ENCODE measurements around the gene ANKRD42. TPM values are rescaled to one million over a fixed set of nuclear protein-coding genes. Genes with fewer than 3 reads are reported as not detected.

Gene ANKRD42
- total RNA-seq, 1 donor from 2014 or later, result 7.8 TPM

- Mint-ChIP-seq H3K36me3 (peaks cover 10% of the 10 kb centered on the region), H3K4me1 (peaks cover 26% of the 10 kb centered on the region), H3K9me3 (no peaks in the 10 kb centered on the region), H3K27ac (peak overlapping the region; percentile 99), H3K27me3 (ENCODE audit: low read depth) (no peaks in the 10 kb centered on the region), H3K4me3 (peak overlapping the region; percentile 98)
- DNase-seq (ENCODE audit: low spot score in 2 of 2, unreplicated experiment in 2 of 2), result peak; percentile 25 to 61
- TF ChIP-seq, protein P1, sequence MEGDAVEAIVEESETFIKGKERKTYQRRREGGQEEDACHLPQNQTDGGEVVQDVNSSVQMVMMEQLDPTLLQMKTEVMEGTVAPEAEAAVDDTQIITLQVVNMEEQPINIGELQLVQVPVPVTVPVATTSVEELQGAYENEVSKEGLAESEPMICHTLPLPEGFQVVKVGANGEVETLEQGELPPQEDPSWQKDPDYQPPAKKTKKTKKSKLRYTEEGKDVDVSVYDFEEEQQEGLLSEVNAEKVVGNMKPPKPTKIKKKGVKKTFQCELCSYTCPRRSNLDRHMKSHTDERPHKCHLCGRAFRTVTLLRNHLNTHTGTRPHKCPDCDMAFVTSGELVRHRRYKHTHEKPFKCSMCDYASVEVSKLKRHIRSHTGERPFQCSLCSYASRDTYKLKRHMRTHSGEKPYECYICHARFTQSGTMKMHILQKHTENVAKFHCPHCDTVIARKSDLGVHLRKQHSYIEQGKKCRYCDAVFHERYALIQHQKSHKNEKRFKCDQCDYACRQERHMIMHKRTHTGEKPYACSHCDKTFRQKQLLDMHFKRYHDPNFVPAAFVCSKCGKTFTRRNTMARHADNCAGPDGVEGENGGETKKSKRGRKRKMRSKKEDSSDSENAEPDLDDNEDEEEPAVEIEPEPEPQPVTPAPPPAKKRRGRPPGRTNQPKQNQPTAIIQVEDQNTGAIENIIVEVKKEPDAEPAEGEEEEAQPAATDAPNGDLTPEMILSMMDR (IDR thresholded peaks at IDR 0.05; ENCODE audit: unreplicated experiment), result no peak
Measured at GRCh38 chr11:83194281-83195142, 1.0 kb downstream of the ANKRD42 start.

GRCh38 chr11:83195143-83195466 is 1.6 kb downstream of the ANKRD42 start:
- H3K36me3 Mint-ChIP-seq, result peaks cover 8% of the 10 kb centered on the region
- H3K9me3 Mint-ChIP-seq, result no peaks in the 10 kb centered on the region
- H3K4me3 Mint-ChIP-seq, result peak overlapping the region; percentile 98
- TF ChIP-seq, protein P1 (IDR thresholded peaks at IDR 0.05; ENCODE audit: unreplicated experiment), result no peak
- peak overlapping the region; percentile 99 for H3K27ac Mint-ChIP-seq
- peaks cover 26% of the 10 kb centered on the region for H3K4me1 Mint-ChIP-seq
- no peak for DNase-seq (ENCODE audit: low spot score in 2 of 2, unreplicated experiment in 2 of 2)
- no peaks in the 10 kb centered on the region for H3K27me3 Mint-ChIP-seq (ENCODE audit: low read depth)

- Mint-ChIP-seq H3K27ac (no peak overlapping the region), H3K27me3 (ENCODE audit: low read depth) (no peaks in the 10 kb centered on the region), H3K4me3 (peak overlapping the region; percentile 11), H3K9me3 (no peaks in the 10 kb centered on the region), H3K4me1 (peaks cover 26% of the 10 kb centered on the region), H3K36me3 (peaks cover 6% of the 10 kb centered on the region)
- no peak for DNase-seq (ENCODE audit: low spot score in 2 of 2, unreplicated experiment in 2 of 2)
- TF ChIP-seq, protein P1 (IDR thresholded peaks at IDR 0.05; ENCODE audit: unreplicated experiment), result no peak
Measured at GRCh38 chr11:83195649-83196048, 2.1 kb downstream of the ANKRD42 start.

- TF ChIP-seq, protein P1 (IDR thresholded peaks at IDR 0.05; ENCODE audit: unreplicated experiment), result no peak
- H3K27me3 Mint-ChIP-seq (ENCODE audit: low read depth), result no peaks in the 10 kb centered on the region
- no peak for DNase-seq (ENCODE audit: low spot score in 2 of 2, unreplicated experiment in 2 of 2)
- H3K4me3 Mint-ChIP-seq, result no peak overlapping the region
- peaks cover 5% of the 10 kb centered on the region for H3K36me3 Mint-ChIP-seq
- peaks cover 8% of the 10 kb centered on the region for H3K4me1 Mint-ChIP-seq
- H3K27ac Mint-ChIP-seq, result no peak overlapping the region
- H3K9me3 Mint-ChIP-seq, result no peaks in the 10 kb centered on the region
Measured at GRCh38 chr11:83200035-83200434, 6.5 kb downstream of the ANKRD42 start.

- Mint-ChIP-seq H3K4me1 (no peaks in the 10 kb centered on the region), H3K4me3 (no peak overlapping the region), H3K27me3 (ENCODE audit: low read depth) (no peaks in the 10 kb centered on the region), H3K9me3 (no peaks in the 10 kb centered on the region), H3K27ac (no peak overlapping the region), H3K36me3 (peaks cover 5% of the 10 kb centered on the region)
- TF ChIP-seq, protein P1 (IDR thresholded peaks at IDR 0.05; ENCODE audit: unreplicated experiment), result no peak
- no peak for DNase-seq (ENCODE audit: low spot score in 2 of 2, unreplicated experiment in 2 of 2)
Measured at GRCh38 chr11:83205608-83206185, 12.2 kb downstream of the ANKRD42 start.
